ENCODE results near the gene STK11.
A peak's percentile ranks its signal among the peaks of the same experiment; 100 is the strongest.

STK11 gene

GRCh38 chr19:1256646-1257474 is 51.3 kb downstream of the STK11 start:
- Histone ChIP-seq H3K4me1 (peaks cover 77 to 87% (median 83%) of the 10 kb centered on the region in 10 experiments), H3K4me2 (peak overlapping the region; percentile 98 to 100 (median 100)), H3K36me3 (peaks cover 45 to 58% (median 53%) of the 10 kb centered on the region in 11 experiments), H3K9ac (peak overlapping the region; percentile 63 to 99 (median 89); a peak in 21 of 22 replicates), H3K4me3 (peak overlapping the region in 9 of 10 experiments; percentile 34 to 99 (median 52); a peak in 15 of 20 replicates), H3K27me3 (no peaks in the 10 kb centered on the region), H3K27ac (peak overlapping the region in 8 of 11 experiments; percentile 38 to 97 (median 94); a peak in 16 of 22 replicates), H4K20me1 (peaks cover 49 to 87% (median 64%) of the 10 kb centered on the region in 11 experiments), H3K9me3 (replicated peaks in 1 of 11) (no peaks in the 10 kb centered on the region)
- no peak for TF ChIP-seq Cebpa-rat (IDR thresholded peaks at IDR 0.05)

- Histone ChIP-seq H3K4me1 (peaks cover 85 to 90% (median 90%) of the 10 kb centered on the region in 10 experiments), H3K4me2 (peak overlapping the region; percentile 98 to 100 (median 100)), H3K9me3 (replicated peaks in 1 of 11) (no peaks in the 10 kb centered on the region), H3K27ac (peak overlapping the region in 10 of 11 experiments; percentile 50 to 97 (median 88); a peak in 21 of 22 replicates), H3K36me3 (peaks cover 44 to 52% (median 51%) of the 10 kb centered on the region in 11 experiments), H4K20me1 (peaks cover 48 to 87% (median 63%) of the 10 kb centered on the region in 11 experiments), H3K27me3 (no peaks in the 10 kb centered on the region), H3K9ac (peak overlapping the region; percentile 63 to 99 (median 89); a peak in 21 of 22 replicates), H3K4me3 (peak overlapping the region; percentile 34 to 99 (median 50))
- no peak for TF ChIP-seq Cebpa-rat (IDR thresholded peaks at IDR 0.05)
Observed at GRCh38 chr19:1257475-1258162, 52.0 kb downstream of the STK11 start.

- Histone ChIP-seq H3K9me3 (replicated peaks in 1 of 11) (no peaks in the 10 kb centered on the region), H3K36me3 (peaks cover 44 to 52% (median 51%) of the 10 kb centered on the region in 11 experiments), H3K4me1 (peaks cover 90 to 96% (median 95%) of the 10 kb centered on the region in 10 experiments), H3K4me3 (peak overlapping the region; percentile 34 to 99 (median 50)), H4K20me1 (peaks cover 48 to 88% (median 63%) of the 10 kb centered on the region in 11 experiments), H3K27ac (peak overlapping the region in 10 of 11 experiments; percentile 50 to 97 (median 81); a peak in 21 of 22 replicates), H3K9ac (peak overlapping the region; percentile 63 to 99 (median 89); a peak in 21 of 22 replicates), H3K27me3 (no peaks in the 10 kb centered on the region), H3K4me2 (peak overlapping the region; percentile 98 to 100 (median 100))
- no peak for TF ChIP-seq Cebpa-rat (IDR thresholded peaks at IDR 0.05)
Observed at GRCh38 chr19:1258163-1258492, 52.5 kb downstream of the STK11 start.

GRCh38 chr19:1258707-1259205 is 53.2 kb downstream of the STK11 start:
- Histone ChIP-seq H3K4me1 (peaks cover 92 to 97% (median 96%) of the 10 kb centered on the region in 10 experiments), H3K9ac (peak overlapping the region; percentile 62 to 98 (median 76)), H3K9me3 (replicated peaks in 1 of 11) (no peaks in the 10 kb centered on the region), H3K27ac (peak overlapping the region; percentile 61 to 97 (median 81); a peak in 21 of 22 replicates), H4K20me1 (peaks cover 46 to 89% (median 58%) of the 10 kb centered on the region in 11 experiments), H3K36me3 (peaks cover 40 to 47% (median 46%) of the 10 kb centered on the region in 11 experiments), H3K4me2 (peak overlapping the region; percentile 98 to 100 (median 100)), H3K27me3 (no peaks in the 10 kb centered on the region), H3K4me3 (peak overlapping the region; percentile 42 to 99 (median 54); a peak in 19 of 20 replicates)
- no peak for TF ChIP-seq Cebpa-rat (IDR thresholded peaks at IDR 0.05)

GRCh38 chr19:1259206-1259875 is 53.8 kb downstream of the STK11 start:
- Histone ChIP-seq H3K9ac (peak overlapping the region; percentile 62 to 98 (median 76)), H3K9me3 (replicated peaks in 1 of 11) (no peaks in the 10 kb centered on the region), H3K36me3 (peaks cover 34 to 42% (median 41%) of the 10 kb centered on the region in 11 experiments), H4K20me1 (peaks cover 41 to 89% (median 54%) of the 10 kb centered on the region in 11 experiments), H3K27me3 (no peaks in the 10 kb centered on the region), H3K4me1 (peaks cover 92 to 97% (median 96%) of the 10 kb centered on the region in 10 experiments), H3K27ac (peak overlapping the region; percentile 61 to 97 (median 81)), H3K4me3 (peak overlapping the region; percentile 42 to 77 (median 52); a peak in 19 of 20 replicates), H3K4me2 (peak overlapping the region; percentile 98 to 100 (median 100))
- no peak for TF ChIP-seq Cebpa-rat (IDR thresholded peaks at IDR 0.05)

GRCh38 chr19:1259876-1260748 is 54.5 kb downstream of the STK11 start:
- H3K4me1 ChIP-seq: peaks cover 92 to 97% (median 96%) of the 10 kb centered on the region in 10 experiments

GRCh38 chr19:1260749-1261537 is 55.4 kb downstream of the STK11 start:
- H3K4me3 ChIP-seq: peak overlapping the region; percentile 65 to 77 (median 72)
- peaks cover 25 to 87% (median 48%) of the 10 kb centered on the region in 11 experiments for H4K20me1 ChIP-seq
- no peak for TF ChIP-seq Cebpa-rat (IDR thresholded peaks at IDR 0.05)
- H3K27me3 ChIP-seq: no peaks in the 10 kb centered on the region
- peak overlapping the region; percentile 61 to 97 (median 83) for H3K27ac ChIP-seq
- peak overlapping the region; percentile 98 to 100 (median 100) for H3K4me2 ChIP-seq
- no peaks in the 10 kb centered on the region for H3K9me3 ChIP-seq (replicated peaks in 1 of 11)
- H3K9ac ChIP-seq: peak overlapping the region; percentile 66 to 98 (median 81)
- peaks cover 90 to 97% (median 96%) of the 10 kb centered on the region in 10 experiments for H3K4me1 ChIP-seq
- H3K36me3 ChIP-seq: peaks cover 18 to 26% (median 24%) of the 10 kb centered on the region in 11 experiments

More at GRCh38 chr19:1259876-1260748, 54.5 kb downstream of the STK11 start:
- Histone ChIP-seq H3K27me3 (no peaks in the 10 kb centered on the region), H3K4me2 (peak overlapping the region; percentile 98 to 100 (median 100)), H3K36me3 (peaks cover 26 to 34% (median 33%) of the 10 kb centered on the region in 11 experiments), H3K9ac (peak overlapping the region; percentile 62 to 98 (median 76)), H3K9me3 (replicated peaks in 1 of 11) (no peaks in the 10 kb centered on the region), H3K27ac (peak overlapping the region; percentile 61 to 97 (median 81)), H3K4me3 (peak overlapping the region; percentile 40 to 77 (median 64); a peak in 19 of 20 replicates), H4K20me1 (peaks cover 33 to 89% (median 54%) of the 10 kb centered on the region in 11 experiments)
- no peak for TF ChIP-seq Cebpa-rat (IDR thresholded peaks at IDR 0.05)

Data from BLaER1 treated with 17β-estradiol and CSF1 and Interleukin-3, amounts not matched to agents 10 nM and 100 nM (cell line).